Transverse colon (tissue), 4 donors: Measurements from ENCODE around the gene CBX5. TPM values are rescaled to one million over a fixed set of nuclear protein-coding genes. Genes with fewer than 3 reads are reported as not detected.

Experiments used
- DNase-seq: peaks from one replicate; pipeline ENCODE4 v3.0.0-alpha.2; 2019
- H3K27ac ChIP-seq, 4 donors: fragments of 200-600 bp; sonication (generic); 2 replicates each; pipeline ENCODE4 v1.5.1; 2016 to 2018; ENCODE audit warnings: inconsistent platforms in 4 of 4
- H3K27me3 ChIP-seq: fragments of 200-600 bp; sonication (generic); 2 replicates; pipeline ENCODE4 v1.5.1; 2017; ENCODE audit warnings: inconsistent platforms
- H3K36me3 ChIP-seq, 4 donors: fragments of 200-600 bp; sonication (generic); 2 replicates each; pipeline ENCODE4 v1.5.1; 2017 to 2019; ENCODE audit warnings: inconsistent platforms in 4 of 4
- H3K4me1 ChIP-seq, 4 donors: fragments of 200-600 bp; sonication (generic); 2 replicates each; pipeline ENCODE4 v1.5.1; 2017 to 2020; ENCODE audit warnings: inconsistent platforms in 4 of 4
- H3K4me3 ChIP-seq, 4 donors: fragments of 200-600 bp; sonication (generic); 1 replicate in 1 of 4; 2 replicates in 3 of 4; pipeline versions ENCODE4 v1.5.1 to v1.6.1; 2017 to 2019; ENCODE audit warnings: inconsistent platforms in 4 of 4
- H3K9me3 ChIP-seq, 2 donors: fragments of 200-600 bp; sonication (generic); 2 replicates each; pipeline ENCODE4 v1.5.1; 2017 to 2019; ENCODE audit warnings: inconsistent platforms in 2 of 2
- CTCF ChIP-seq, 5 experiments: fragments of 200-600 bp in 3 of 5; fragments of 450-650 bp in 2 of 5; sonication (generic) in 3 of 5; IDR thresholded peaks; 1 replicate in 2 of 5; 2 replicates in 3 of 5; pipeline ENCODE4 v1.5.1; 2016 to 2017; ENCODE audit warnings: antibody characterized with exemption in 5 of 5, inconsistent platforms in 3 of 5, mild to moderate bottlenecking in 2 of 5, moderate library complexity in 1 of 5
- EP300 ChIP-seq: sonication (generic); formaldehyde crosslinking; IDR thresholded peaks from one replicate; pipeline ENCODE4 v1.6.1; 2017; ENCODE audit warnings: antibody characterized with exemption, low read depth
- POLR2A ChIP-seq: fragments of 450-650 bp; IDR thresholded peaks from one replicate; pipeline ENCODE4 v1.6.1; 2016; ENCODE audit warnings: antibody characterized with exemption, mild to moderate bottlenecking, moderate library complexity
- POLR2AphosphoS5 ChIP-seq, 3 donors: sonication (generic); formaldehyde crosslinking; IDR thresholded peaks; one replicate each; pipeline ENCODE4 v1.6.1; 2016; ENCODE audit warnings: antibody characterized with exemption in 3 of 3
- WGBS, 2 donors: methylation state at CpG; one replicate each; pipeline ENCODE4 v1.1.5; 2018; ENCODE audit warnings: low coverage in 1 of 2; 5-methylcytosine and 5-hydroxymethylcytosine counted together
- in situ Hi-C, 4 donors: fragments of 200-750 bp; cut with MboI; loops; one replicate each; pipeline versions ENCODE4 v1.15.0 to v1.15.1; 2017; ENCODE audit warnings: low sequenced_read_pairs in 3 of 4, low pct_ligation_motif_present in 1 of 4, low pct_unique_long_range_greater_than_20kb in 1 of 4
- intact Hi-C: fragments of 100-400 bp; cut with DNase I; formaldehyde crosslinking; loops from one replicate; pipeline ENCODE4 v1.15.1; 2023; ENCODE audit warnings: low total_unique reads
- total RNA-seq, 4 donors: library from RNA; depleted of rRNA; stranded (reverse); fragments of >200 nt; gene quantifications; one replicate each; pipeline ENCODE4 v1.1.0, GENCODE V29; 2016

Gene CBX5
- total RNA-seq, 4 donors from 2014 or later: 18.9 to 28.8 (median 22.8) TPM

- Histone ChIP-seq H3K27ac (no peak overlapping the region), H3K27me3 (peaks cover 32% of the 10 kb centered on the region), H3K36me3 (no peaks in the 10 kb centered on the region), H3K4me1 (peaks cover 7 to 18% (median 9%) of the 10 kb centered on the region in 4 donors), H3K9me3 (no peaks in the 10 kb centered on the region), H3K4me3 (no peak overlapping the region)
- TF ChIP-seq POLR2A: no peak
- TF ChIP-seq CTCF (IDR thresholded peaks at IDR 0.05): no peak
- TF ChIP-seq EP300: no peak
- no peak for TF ChIP-seq POLR2AphosphoS5 (IDR thresholded peaks at IDR 0.05)
- in situ Hi-C loops (loop anchor here in 1 of 4 donors (10.0 kb wide), 1 partner anchor 68 kb away; the partner anchor contains the start of gene GPR84), intact Hi-C loops (no loop called here)
- WGBS, 2 donors: 83 to 100% methylated on average over 1 to 5 of the region's 5 CpGs
- DNase-seq: no peak
These were observed 16.6 kb upstream of the CBX5 start for GRCh38 chr12:54296393-54297099.

GRCh38 chr12:54294953-54295566 lies 15.1 kb upstream of the CBX5 start:
- intact Hi-C loops: loop anchor here (5.0 kb wide), 1 partner anchor 67 kb away; the partner anchor contains the start of gene GPR84
- TF ChIP-seq POLR2A (no peak), POLR2AphosphoS5 (IDR thresholded peaks at IDR 0.05) (no peak), EP300 (no peak), CTCF (IDR thresholded peaks at IDR 0.05) (no peak)

GRCh38 chr12:54294152-54294952 lies 14.4 kb upstream of the CBX5 start:
- no peaks in the 10 kb centered on the region for H3K36me3 ChIP-seq
- peaks cover 0 to 7% (median 0%) of the 10 kb centered on the region in 4 donors for H3K4me1 ChIP-seq
- in situ Hi-C loops: loop anchor here in 1 of 4 donors (10.0 kb wide), 1 partner anchor 70 kb away; the partner anchor contains the start of gene GPR84
- no peak overlapping the region for H3K4me3 ChIP-seq
- 35 to 63% methylated on average over 6 to 9 of the region's 9 CpGs for WGBS, 2 donors
- TF ChIP-seq CTCF (IDR thresholded peaks at IDR 0.05): peak; percentile 67 to 87 (median 80)
- TF ChIP-seq POLR2AphosphoS5 (IDR thresholded peaks at IDR 0.05): no peak
- TF ChIP-seq POLR2A: no peak
- TF ChIP-seq EP300: no peak
- no peak overlapping the region for H3K27ac ChIP-seq
- H3K27me3 ChIP-seq: peaks cover 10% of the 10 kb centered on the region
- DNase-seq: peak; percentile 75
- intact Hi-C loops: loop anchor here (5.0 kb wide), 1 partner anchor 68 kb away; the partner anchor contains the start of gene GPR84
- H3K9me3 ChIP-seq: no peaks in the 10 kb centered on the region

More at GRCh38 chr12:54294953-54295566, 15.1 kb upstream of the CBX5 start:
- H3K36me3 ChIP-seq: no peaks in the 10 kb centered on the region
- no peak for DNase-seq
- no peak overlapping the region for H3K4me3 ChIP-seq
- H3K27ac ChIP-seq: no peak overlapping the region
- H3K27me3 ChIP-seq: peaks cover 17% of the 10 kb centered on the region
- no peaks in the 10 kb centered on the region for H3K9me3 ChIP-seq
- in situ Hi-C loops: loop anchor here in 1 of 4 donors (10.0 kb wide), 1 partner anchor 70 kb away; the partner anchor contains the start of gene GPR84
- peaks cover 0 to 6% (median 0%) of the 10 kb centered on the region in 4 donors for H3K4me1 ChIP-seq
- WGBS, 2 donors: 69 to 89% methylated on average over 8 to 9 of the region's 9 CpGs

GRCh38 chr12:54292931-54293241 lies 13.0 kb upstream of the CBX5 start:
- no peak overlapping the region for H3K27ac ChIP-seq
- H3K4me3 ChIP-seq: no peak overlapping the region
- no peaks in the 10 kb centered on the region for H3K9me3 ChIP-seq
- H3K27me3 ChIP-seq: no peaks in the 10 kb centered on the region
- no peak for DNase-seq
- TF ChIP-seq EP300 (no peak), CTCF (IDR thresholded peaks at IDR 0.05) (no peak), POLR2AphosphoS5 (IDR thresholded peaks at IDR 0.05) (no peak), POLR2A (no peak)
- no peaks in the 10 kb centered on the region for H3K36me3 ChIP-seq
- intact Hi-C loops: loop anchor here (5.0 kb wide), 1 partner anchor 69 kb away; the partner anchor contains the start of gene GPR84
- peaks cover 0 to 18% (median 8%) of the 10 kb centered on the region in 4 donors for H3K4me1 ChIP-seq
- in situ Hi-C loops: loop anchor here in 1 of 4 donors (10.0 kb wide), 1 partner anchor 72 kb away; the partner anchor contains the start of gene GPR84
- 80 to 94% methylated on average over 1 to 7 of the region's 7 CpGs for WGBS, 2 donors
